H9 (cell line): ENCODE data around the gene TSPO2. TPM values are rescaled to one million over a fixed set of nuclear protein-coding genes. Genes with fewer than 3 reads are reported as not detected.

Experiments used
- DNase-seq: peaks from one replicate; pipeline ENCODE4 v3.0.0-alpha.2; 2017
- H2AFZ ChIP-seq: one replicate; pipeline ENCODE4 v1.6.1; 2013; ENCODE audit warnings: mild to moderate bottlenecking, low read length, control low read depth, moderate library complexity
- H2AK5ac ChIP-seq: 2 replicates; pipeline ENCODE4 v1.6.1; 2013; ENCODE audit warnings: low read length, control low read depth, mixed read lengths; ENCODE audit not compliant: insufficient read length
- H2BK120ac ChIP-seq: one replicate; pipeline ENCODE4 v1.6.1; 2013; ENCODE audit warnings: low read depth, mild to moderate bottlenecking, low read length, control low read depth, inconsistent platforms; ENCODE audit not compliant: poor library complexity, severe bottlenecking
- H2BK12ac ChIP-seq: 2 replicates; pipeline ENCODE4 v1.6.1; 2013; ENCODE audit warnings: low read length, control low read depth, mixed read lengths, low read depth; ENCODE audit not compliant: insufficient read length
- H2BK15ac ChIP-seq: 2 replicates; pipeline ENCODE4 v1.6.1; 2013; ENCODE audit warnings: low read depth, low read length, control low read depth
- H2BK20ac ChIP-seq: one replicate; pipeline ENCODE4 v1.6.1; 2013; ENCODE audit warnings: low read depth, mild to moderate bottlenecking, low read length, control low read depth, inconsistent platforms; ENCODE audit not compliant: poor library complexity, severe bottlenecking
- H2BK5ac ChIP-seq: 2 replicates; pipeline ENCODE4 v1.6.1; 2013; ENCODE audit warnings: low read length, control low read depth, mixed read lengths; ENCODE audit not compliant: insufficient read length
- H3K14ac ChIP-seq: 2 replicates; pipeline ENCODE4 v1.6.1; 2013; ENCODE audit warnings: low read length, control low read depth; ENCODE audit not compliant: insufficient read depth
- H3K18ac ChIP-seq: 2 replicates; pipeline ENCODE4 v1.6.1; 2013; ENCODE audit warnings: low read depth, mild to moderate bottlenecking, mixed read lengths, low read length, control low read depth; ENCODE audit not compliant: insufficient read length
- H3K23ac ChIP-seq: 2 replicates; pipeline ENCODE4 v1.6.1; 2013; ENCODE audit warnings: low read length, control low read depth, mixed read lengths, low read depth; ENCODE audit not compliant: insufficient read length
- H3K23me2 ChIP-seq: 2 replicates; pipeline ENCODE4 v1.6.1; 2013; ENCODE audit warnings: low read depth, mild to moderate bottlenecking, mixed read lengths, low read length, control low read depth; ENCODE audit not compliant: insufficient read length, poor library complexity, severe bottlenecking
- H3K27ac ChIP-seq: 2 replicates; pipeline ENCODE4 v1.5.1; 2013; ENCODE audit warnings: low read length, control low read depth, mixed read lengths, low read depth; ENCODE audit not compliant: insufficient read length
- H3K27me3 ChIP-seq: 2 replicates; pipeline ENCODE4 v1.6.1; 2013; ENCODE audit warnings: low read length, control low read depth, inconsistent platforms; ENCODE audit not compliant: insufficient read depth
- H3K4ac ChIP-seq: 2 replicates; pipeline ENCODE4 v1.6.1; 2013; ENCODE audit warnings: low read depth, mild to moderate bottlenecking, control low read depth, inconsistent platforms, low read length, moderate library complexity
- H3K4me1 ChIP-seq: 2 replicates; pipeline ENCODE4 v1.6.1; 2013; ENCODE audit warnings: low read length, control low read depth, inconsistent platforms; ENCODE audit not compliant: insufficient read depth
- H3K4me2 ChIP-seq: 2 replicates; pipeline ENCODE4 v1.6.1; 2013; ENCODE audit warnings: low read length, control low read depth, mixed read lengths; ENCODE audit not compliant: insufficient read length, insufficient read depth
- H3K56ac ChIP-seq: 2 replicates; pipeline ENCODE4 v1.6.1; 2013; ENCODE audit warnings: low read depth, mild to moderate bottlenecking, mixed read lengths, low read length, control low read depth; ENCODE audit not compliant: insufficient read length
- H3K79me1 ChIP-seq: 2 replicates; pipeline ENCODE4 v1.6.1; 2013; ENCODE audit warnings: low read depth, mild to moderate bottlenecking, moderate library complexity, low read length, control low read depth, inconsistent platforms; ENCODE audit not compliant: insufficient read depth, poor library complexity, severe bottlenecking
- H3K79me2 ChIP-seq: 2 replicates; pipeline ENCODE4 v1.6.1; 2013; ENCODE audit warnings: low read length, control low read depth, inconsistent platforms; ENCODE audit not compliant: insufficient read depth
- H3K9ac ChIP-seq: 2 replicates; pipeline ENCODE4 v1.6.1; 2013; ENCODE audit warnings: low read length, control low read depth, mixed read lengths; ENCODE audit not compliant: insufficient read length; ENCODE audit errors: extremely low read depth
- H3K9me3 ChIP-seq: one replicate; pipeline ENCODE4 v1.6.1; 2013; ENCODE audit warnings: low read depth, low read length, inconsistent platforms; ENCODE audit not compliant: control insufficient read depth
- H3T11ph ChIP-seq: one replicate; pipeline ENCODE4 v1.6.1; 2013; ENCODE audit warnings: mild to moderate bottlenecking, low read length, control low read depth, inconsistent platforms
- H4K20me1 ChIP-seq: one replicate; pipeline ENCODE4 v1.6.1; 2013; ENCODE audit not compliant: control insufficient read depth, insufficient read length, insufficient read depth
- H4K5ac ChIP-seq: 2 replicates; pipeline ENCODE4 v1.6.1; 2013; ENCODE audit warnings: low read depth, mild to moderate bottlenecking, mixed read lengths, low read length, control low read depth; ENCODE audit not compliant: insufficient read length
- H4K8ac ChIP-seq: replicated peaks from 2 replicates; pipeline ENCODE4 v1.6.1; 2013; ENCODE audit warnings: low read length, control low read depth, mixed read lengths, low read depth; ENCODE audit not compliant: insufficient read length
- H4K91ac ChIP-seq: 2 replicates; pipeline ENCODE4 v1.6.1; 2013; ENCODE audit warnings: low read depth, mild to moderate bottlenecking, moderate library complexity, mixed read lengths, low read length, control low read depth; ENCODE audit not compliant: insufficient read length
- H3K27ac Mint-ChIP-seq, 3 experiments: 2 replicates in 2 of 3; 3 replicates in 1 of 3; pipeline ENCODE4 v1.8.0; 2020 to 2021; ENCODE audit warnings: mixed read lengths in 3 of 3, mild to moderate bottlenecking in 1 of 3, moderate library complexity in 1 of 3
- H3K27me3 Mint-ChIP-seq: 2 replicates; pipeline ENCODE4 v1.8.0; 2021; ENCODE audit warnings: low read depth, mild to moderate bottlenecking, moderate library complexity, mixed read lengths
- H3K36me3 Mint-ChIP-seq, 3 experiments: 2 replicates in 2 of 3; 3 replicates in 1 of 3; pipeline ENCODE4 v1.8.0; 2020 to 2021; ENCODE audit warnings: low read depth in 3 of 3, mixed read lengths in 3 of 3; ENCODE audit not compliant: insufficient read depth in 1 of 3
- H3K4me1 Mint-ChIP-seq, 2 experiments: 2 replicates each; pipeline ENCODE4 v1.8.0; 2020; ENCODE audit warnings: mixed read lengths in 2 of 2
- H3K4me3 Mint-ChIP-seq, 2 experiments: 2 replicates in 1 of 2; 3 replicates in 1 of 2; pipeline ENCODE4 v1.8.0; 2020 to 2021; ENCODE audit warnings: mild to moderate bottlenecking in 2 of 2, mixed read lengths in 2 of 2, moderate library complexity in 1 of 2
- H3K9me3 Mint-ChIP-seq, 2 experiments: 2 replicates in 1 of 2; 3 replicates in 1 of 2; pipeline ENCODE4 v1.8.0; 2020; ENCODE audit warnings: mild to moderate bottlenecking in 2 of 2, mixed read lengths in 2 of 2, moderate library complexity in 1 of 2
- WGBS: extraction: QIAGEN DNeasy Blood & Tissue Kit; methylation state at CpG from one replicate; pipeline ENCODE4 v1.1.7; 2013; ENCODE audit warnings: missing lambda C conversion rate, low lambda C conversion rate, mixed read lengths; ENCODE audit not compliant: insufficient read length; ENCODE audit errors: extremely low coverage; 5-methylcytosine and 5-hydroxymethylcytosine counted together
- total RNA-seq: library from RNA; stranded (reverse); gene quantifications from 2 replicates; pipeline ENCODE4 v1.2.1, GENCODE V29; 2021
- TF ChIP-seq, protein P1 (sequence below): fragments of 200-600 bp; sonication (generic); conservative IDR thresholded peaks from 3 replicates; pipeline ENCODE4 v1.8.0; 2021; ENCODE audit warnings: antibody characterized with exemption, mild to moderate bottlenecking

The TSPO2 gene
- total RNA-seq, 1 experiment from 2014 or later, result not detected

DNA sequence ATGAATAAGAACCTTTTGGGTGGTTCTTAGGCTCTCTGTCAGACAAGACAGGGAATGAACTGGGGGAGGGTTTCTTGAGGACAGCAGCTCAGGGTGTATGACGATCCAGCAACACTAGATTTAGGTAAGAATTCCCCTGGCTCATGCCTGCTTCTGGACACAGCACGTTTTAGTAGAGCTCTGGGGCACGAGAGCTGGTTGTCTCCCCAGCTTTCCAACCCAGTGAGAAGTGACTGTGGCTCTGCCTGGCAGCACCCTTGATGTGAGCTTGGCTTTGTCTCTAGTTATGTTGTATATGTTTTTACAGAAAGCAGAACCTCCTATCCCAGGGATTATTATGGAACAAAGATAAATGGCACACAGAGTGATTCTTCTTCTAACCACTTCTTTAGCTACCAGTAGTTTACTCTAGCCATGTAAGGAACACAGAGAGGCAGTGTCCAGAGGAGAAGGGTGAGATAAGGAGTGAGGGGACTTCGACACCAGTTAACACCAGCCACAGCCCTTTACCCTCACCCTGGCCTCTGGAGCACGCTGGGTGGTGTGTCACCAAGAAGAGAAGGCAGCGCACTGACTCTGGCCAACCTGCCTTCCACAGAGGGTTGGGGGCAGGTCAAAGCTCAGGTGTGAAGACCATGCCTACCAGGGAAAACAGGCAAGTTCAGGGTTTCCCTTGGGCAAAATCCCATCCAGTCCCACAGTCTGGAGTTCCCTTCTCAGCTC lies 14.7 kb downstream of the TSPO2 start:
- Histone ChIP-seq H4K20me1 (no peaks in the 10 kb centered on the region), H2BK12ac (no peak overlapping the region), H3K23ac (no peak overlapping the region), H3K79me2 (no peaks in the 10 kb centered on the region), H3K4me2 (no peak overlapping the region), H2BK5ac (no peak overlapping the region), H3K27ac (no peak overlapping the region), H3K9ac (no peak overlapping the region), H3K4me1 (peaks cover 7% of the 10 kb centered on the region; the same call in 1 of the 2 replicates), H4K8ac (no peak overlapping the region), H3T11ph (no peak overlapping the region), H2BK15ac (no peak overlapping the region), H3K23me2 (no peaks in the 10 kb centered on the region), H3K9me3 (no peaks in the 10 kb centered on the region), H4K5ac (no peak overlapping the region), H3K18ac (no peak overlapping the region), H3K27me3 (no peaks in the 10 kb centered on the region), H2BK120ac (no peak overlapping the region), H3K56ac (no peak overlapping the region), H3K79me1 (no peaks in the 10 kb centered on the region), H4K91ac (no peak overlapping the region), H3K14ac (no peak overlapping the region), H2BK20ac (no peak overlapping the region), H2AFZ (no peak overlapping the region), H3K4ac (no peak overlapping the region), H2AK5ac (no peak overlapping the region)
- TF ChIP-seq, protein P1, sequence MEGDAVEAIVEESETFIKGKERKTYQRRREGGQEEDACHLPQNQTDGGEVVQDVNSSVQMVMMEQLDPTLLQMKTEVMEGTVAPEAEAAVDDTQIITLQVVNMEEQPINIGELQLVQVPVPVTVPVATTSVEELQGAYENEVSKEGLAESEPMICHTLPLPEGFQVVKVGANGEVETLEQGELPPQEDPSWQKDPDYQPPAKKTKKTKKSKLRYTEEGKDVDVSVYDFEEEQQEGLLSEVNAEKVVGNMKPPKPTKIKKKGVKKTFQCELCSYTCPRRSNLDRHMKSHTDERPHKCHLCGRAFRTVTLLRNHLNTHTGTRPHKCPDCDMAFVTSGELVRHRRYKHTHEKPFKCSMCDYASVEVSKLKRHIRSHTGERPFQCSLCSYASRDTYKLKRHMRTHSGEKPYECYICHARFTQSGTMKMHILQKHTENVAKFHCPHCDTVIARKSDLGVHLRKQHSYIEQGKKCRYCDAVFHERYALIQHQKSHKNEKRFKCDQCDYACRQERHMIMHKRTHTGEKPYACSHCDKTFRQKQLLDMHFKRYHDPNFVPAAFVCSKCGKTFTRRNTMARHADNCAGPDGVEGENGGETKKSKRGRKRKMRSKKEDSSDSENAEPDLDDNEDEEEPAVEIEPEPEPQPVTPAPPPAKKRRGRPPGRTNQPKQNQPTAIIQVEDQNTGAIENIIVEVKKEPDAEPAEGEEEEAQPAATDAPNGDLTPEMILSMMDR, result no peak
- no peaks in the 10 kb centered on the region for H3K9me3 Mint-ChIP-seq
- H3K36me3 Mint-ChIP-seq, result peaks cover 0 to 9% (median 0%) of the 10 kb centered on the region in 3 experiments; a peak in 2 of 7 replicates
- peaks cover 21 to 22% of the 10 kb centered on the region in 2 experiments for H3K4me1 Mint-ChIP-seq
- no peak overlapping the region for H3K4me3 Mint-ChIP-seq
- H3K27me3 Mint-ChIP-seq, result no peaks in the 10 kb centered on the region
- DNase-seq, result no peak
- no peak overlapping the region for H3K27ac Mint-ChIP-seq
- WGBS, result no CpG with 5 or more reads among the region's 6 CpGs
